HG03060 (cell line): Measurements from ENCODE around the gene TMEM52.
"Not testable (repeated sequence)": the region's sequence is repeated elsewhere in the genome, so short reads cannot be mapped to it uniquely, and the experiment has no call there.

Experiments
- ATAC-seq: cut with Tn5 transposase; IDR thresholded peaks from one replicate; pipeline ENCODE4 v1.9.1; 2021; ENCODE audit warnings: low read depth, moderate number of reproducible peaks; ENCODE audit not compliant: unreplicated experiment

Gene TMEM52

DNA sequence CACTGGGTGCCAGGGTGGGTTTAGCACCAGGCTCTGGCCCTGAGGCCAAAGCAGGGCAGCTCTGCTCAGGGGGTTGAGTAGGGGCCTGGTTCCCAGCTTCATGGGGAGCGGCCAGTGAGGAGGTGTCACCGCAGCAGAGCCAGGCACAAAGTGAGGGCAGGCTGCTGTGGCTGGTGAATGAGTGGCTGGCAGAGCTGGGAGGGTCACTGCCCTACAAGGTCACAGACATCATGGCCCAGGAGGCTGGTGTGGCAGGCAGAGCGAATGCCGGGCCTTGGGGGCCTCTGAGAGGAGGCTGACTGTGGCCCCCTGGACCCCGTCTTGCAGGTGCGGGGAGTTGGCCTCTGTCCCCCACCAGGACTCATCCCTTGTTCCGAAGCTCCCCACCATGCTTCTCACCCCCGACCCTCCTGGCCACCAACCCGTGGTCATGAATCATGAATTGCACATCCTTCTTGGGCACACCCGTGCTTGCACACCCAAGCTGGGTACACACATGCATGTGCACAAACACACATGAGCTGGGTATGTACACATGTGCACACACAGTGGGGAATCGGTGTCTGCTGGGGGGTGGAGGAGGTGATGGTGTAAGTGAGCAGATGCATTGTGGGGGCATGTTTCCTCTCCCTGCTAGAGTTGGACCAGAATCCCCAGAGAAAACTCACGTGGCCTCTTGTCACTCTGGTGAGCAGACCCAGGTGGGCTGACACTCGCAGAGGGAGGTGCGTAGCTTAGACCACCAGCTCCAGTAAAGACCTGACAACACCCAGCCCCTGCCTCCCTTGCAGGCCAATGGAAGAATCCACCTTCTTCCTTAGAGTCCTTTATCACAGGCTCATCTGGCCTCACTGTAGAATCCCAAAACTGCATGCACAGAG, 23.4 kb downstream of the TMEM52 start:
- no peak for ATAC-seq

DNA sequence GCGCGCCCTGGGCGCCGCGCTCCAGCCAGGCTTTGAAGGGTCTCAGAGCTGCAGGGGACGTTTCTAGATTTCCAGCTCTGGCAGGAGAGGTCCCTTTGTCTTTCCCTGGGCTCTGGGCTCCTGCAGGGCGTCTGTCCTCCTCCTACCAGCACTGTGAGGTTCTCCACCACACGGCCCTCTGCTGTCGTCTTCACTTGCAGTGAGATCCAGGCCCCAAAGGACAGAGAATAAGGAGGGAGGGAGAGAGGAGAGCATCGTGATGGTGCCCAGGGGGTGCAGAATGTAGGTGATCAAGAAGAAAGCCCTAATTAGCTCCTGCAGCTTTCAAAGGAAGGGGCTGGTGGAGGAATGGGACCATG, 24.0 kb downstream of the TMEM52 start:
- ATAC-seq = no peak

DNA sequence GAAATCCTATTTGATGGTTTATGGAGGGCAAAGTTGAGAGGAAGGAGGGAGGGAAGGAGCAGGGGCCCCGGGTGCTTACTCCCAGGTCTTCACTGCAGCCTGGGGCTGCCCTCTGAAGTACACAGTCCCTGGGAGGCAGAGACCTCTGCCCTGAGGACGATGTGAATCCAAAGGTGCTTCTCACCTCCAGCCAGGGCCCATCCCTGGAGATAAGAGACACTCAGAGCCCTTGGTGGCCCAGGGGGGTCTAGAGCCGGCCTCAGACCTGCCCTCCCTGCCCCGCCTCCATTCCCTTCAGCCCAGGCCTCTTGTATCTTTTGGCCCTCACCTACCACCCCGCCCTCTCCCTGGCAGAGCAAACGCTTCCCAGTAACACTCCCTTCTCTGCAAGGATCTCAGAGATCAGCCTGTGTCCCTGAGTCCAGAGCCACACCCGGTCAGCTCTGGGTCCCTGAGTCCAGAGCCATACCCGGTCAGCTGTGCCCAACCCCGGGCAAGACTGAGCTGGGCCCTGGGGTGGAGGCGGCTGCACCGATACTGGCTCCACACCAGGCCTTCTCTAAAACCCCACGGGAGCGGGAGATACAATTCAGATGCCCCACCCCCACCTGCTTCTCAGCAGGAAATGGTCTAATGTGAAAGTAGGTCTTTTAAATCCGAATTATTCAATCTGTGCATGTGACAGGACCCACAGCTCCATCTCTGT, 24.6 kb downstream of the TMEM52 start:
- no peak for ATAC-seq

DNA sequence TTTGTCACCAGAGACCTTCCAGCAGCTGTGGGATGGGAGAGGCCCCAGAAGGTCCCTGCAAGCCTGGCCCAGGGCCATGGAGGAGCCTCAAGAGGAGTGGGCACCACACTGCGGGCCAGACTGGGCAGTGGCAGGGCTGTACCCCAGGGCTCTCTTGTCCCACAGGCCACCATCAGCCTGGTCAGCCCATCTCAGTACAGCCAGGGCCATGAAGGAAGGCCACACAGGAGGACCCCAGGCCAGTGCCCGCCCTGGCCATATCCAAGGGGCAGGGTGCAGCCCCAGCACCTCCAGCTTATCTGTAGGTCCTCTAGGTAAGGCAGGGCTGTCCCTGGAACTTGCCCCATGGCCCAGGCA, 25.1 kb downstream of the TMEM52 start:
- ATAC-seq = no peak

DNA sequence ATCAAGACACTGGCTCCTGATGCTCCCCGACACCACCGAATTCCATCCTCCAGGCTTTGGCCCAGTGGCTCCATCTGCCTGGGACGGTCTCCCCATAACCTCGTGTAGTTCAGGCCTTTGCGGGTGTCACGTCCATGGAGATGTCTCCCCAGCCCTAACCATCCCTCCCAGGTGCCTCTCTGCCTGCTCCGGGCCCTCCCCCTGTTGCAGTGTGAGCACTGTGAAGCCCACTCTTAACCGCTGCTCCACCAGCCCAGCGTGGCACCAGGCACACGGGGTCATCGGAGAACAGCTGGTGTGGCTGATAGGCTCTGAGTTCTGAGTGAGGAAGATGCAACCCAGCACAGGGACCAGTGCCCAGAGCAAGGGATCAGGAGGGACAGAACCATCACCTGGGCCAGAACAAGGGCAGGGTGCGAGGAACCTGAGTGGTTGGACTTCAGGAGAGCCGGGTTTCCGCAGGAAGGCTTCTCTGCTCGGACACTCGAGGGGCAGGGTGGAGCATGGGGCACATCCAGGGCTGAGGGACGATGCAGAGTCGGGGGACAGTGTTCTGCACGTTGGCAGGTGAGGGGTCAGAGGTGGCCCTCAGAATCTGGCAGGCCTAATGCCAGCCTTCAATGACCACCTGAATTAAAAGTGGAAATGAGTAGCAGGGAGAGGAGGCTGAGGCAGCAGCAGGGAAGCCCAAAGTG, 25.6 kb downstream of the TMEM52 start:
- no peak for ATAC-seq

DNA sequence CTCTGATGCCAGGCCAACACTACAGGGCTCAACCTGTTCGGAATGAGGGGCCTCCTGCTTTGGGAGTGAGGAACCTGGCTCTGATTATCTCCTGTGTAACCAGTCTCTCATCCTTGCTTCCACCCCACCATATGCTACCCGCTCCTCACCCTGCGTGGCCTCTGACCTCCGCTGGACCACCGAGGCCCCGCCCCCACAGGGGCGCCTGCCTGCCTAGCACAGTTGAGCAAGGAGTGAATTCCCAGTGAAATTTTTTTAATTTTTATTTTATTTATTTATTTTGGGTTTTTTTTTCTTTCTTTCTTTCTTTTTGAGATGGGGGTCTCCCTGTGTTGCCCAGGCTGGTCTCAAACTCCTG, 26.3 kb downstream of the TMEM52 start:
- ATAC-seq = no peak

DNA sequence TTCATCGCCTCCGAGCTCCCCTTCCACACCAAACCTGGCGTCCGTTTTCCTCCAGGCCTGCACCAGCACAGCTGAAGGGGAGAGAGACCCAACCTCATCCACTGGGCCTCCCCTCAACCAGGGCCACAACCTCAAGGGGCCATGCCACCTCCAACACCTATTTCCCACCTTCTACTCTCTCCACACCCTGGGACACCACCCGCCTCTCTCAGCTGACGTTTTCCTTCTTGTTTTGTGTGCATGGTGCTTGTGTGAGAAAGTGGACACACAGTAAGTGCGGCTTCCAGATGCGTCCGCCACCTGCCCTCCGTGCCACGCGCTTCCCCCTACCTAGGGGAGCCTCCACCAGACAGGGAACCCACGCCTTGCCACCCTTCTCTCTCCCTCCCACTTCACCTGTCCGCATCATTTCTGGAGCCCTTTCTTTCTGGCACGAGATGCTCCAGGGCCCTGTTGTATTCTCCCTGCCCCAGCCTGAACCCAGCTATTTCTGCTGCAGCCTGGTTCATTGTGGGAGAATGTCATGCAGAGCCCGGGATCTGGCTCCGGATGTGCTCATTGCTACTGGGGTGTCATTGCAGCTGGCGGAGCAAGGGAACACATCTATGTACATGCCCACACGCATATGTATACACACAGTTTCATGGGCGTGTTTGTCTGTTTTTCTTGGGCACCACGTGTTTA, 26.9 kb downstream of the TMEM52 start:
- ATAC-seq = no peak

DNA sequence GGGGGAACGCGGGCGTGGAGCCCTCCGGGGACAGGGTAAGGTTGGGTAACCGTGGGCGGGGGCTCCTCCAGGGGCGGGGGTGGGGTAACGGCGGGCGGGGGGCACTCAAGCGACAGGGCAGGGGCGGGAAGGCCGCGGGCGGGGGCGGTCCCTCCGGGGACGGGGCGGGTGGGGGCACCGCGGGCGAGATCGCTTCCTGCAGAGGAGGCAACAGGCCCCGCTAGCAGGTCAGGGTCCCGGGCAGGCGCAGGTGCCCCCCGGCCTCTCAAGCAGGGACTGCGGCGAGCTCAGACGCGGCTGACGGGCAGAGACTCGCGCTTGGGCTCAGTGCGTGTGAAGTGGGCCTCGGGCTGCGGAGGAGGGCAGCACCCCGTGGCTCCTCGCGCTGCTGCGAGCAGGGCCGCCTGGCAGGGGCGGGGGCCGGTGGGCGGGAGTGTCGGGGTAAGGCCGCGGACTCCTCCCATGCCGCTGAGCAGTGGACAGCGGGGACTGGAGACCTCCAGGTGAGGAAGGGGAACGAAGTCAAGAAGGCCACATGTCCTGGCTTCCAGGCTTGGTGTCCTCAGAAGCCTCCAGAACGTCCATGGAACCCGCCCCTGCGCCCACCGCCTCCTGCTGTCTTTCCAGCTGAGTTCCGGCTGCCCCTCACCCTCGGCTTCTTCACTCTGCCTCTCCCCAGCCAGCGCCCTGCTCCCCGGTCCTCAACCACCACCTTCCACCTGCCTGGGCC, 27.6 kb downstream of the TMEM52 start:
- ATAC-seq = no peak

DNA sequence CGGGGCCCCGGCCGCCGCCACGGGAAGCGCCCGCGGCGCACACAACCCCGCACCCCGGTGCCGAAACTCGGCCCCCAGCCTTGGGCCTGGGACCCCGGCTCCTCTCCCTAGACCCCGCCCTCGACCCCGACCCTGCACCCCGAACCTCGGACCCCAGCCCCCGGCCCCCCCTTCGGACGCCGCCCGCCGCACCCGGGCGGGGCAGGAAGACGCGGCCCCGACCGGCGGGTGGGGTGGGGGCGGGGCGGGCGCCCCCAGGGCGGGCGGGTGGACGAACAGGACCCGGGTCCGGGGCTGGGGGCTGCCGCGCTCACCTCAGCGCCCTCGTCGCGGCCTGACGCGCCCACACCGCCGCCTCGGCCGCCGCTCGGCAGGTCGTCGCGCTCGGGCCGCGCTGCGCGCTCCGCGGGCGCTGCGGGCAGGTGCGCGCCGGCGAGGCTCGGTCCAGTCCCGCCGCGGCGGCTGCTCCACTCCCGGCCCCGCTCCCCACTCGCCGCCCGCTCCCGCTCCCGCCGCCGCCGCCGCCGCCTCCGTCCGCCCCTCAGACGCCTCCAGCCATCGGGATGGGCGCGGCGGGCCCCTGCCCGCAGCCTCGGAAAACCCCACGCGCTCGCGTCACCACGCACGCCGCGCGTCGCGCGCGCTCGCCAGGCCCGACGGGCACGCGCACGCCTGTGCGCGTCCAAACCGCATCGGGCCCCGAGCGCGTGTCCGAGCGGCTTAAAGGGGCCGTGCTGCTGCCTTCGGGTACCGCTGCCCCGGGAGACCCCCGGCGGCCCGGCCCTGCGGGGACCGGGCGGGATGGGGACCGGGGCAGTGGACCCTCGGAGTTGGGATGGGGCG, 28.4 kb downstream of the TMEM52 start, which contains the start of gene GNB1:
Gene GNB1, minus strand, starts transcription at position 582 of the 843 bp plus-strand sequence. CDS start 65,634 bp downstream, outside the sequence.
- ATAC-seq = no peak

DNA sequence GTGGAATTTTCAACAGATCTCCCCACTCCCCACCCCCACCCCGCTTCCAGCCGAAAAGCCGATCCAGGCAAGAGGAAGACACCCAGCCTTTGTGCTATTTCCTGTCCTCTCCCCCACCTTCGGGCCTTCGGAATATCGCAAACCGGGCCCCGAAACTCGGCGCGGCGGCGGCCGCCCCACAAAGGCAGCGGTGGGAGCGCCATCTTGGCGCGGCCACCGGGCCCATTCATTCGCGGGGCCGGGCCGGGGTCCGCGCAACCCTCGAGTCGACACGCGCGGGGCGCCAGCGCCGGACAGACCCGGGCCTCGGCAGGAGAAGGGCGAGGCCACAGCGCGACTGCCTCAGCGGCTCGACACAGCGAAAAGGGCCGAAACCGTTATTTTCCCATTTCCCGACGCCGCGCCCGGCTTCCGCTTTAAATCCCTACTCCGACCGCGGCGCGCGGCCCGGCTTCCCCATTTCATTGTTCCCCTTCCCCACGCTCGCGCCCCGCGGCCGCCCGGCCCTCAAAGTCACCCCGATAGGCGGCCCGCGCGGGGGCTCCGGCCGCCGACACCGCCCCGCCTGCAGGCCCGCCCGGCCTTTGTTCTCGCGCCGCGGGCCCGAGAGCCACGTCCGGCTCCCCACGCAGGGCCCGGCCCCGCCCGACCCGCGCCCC, 29.1 kb downstream of the TMEM52 start:
- no peak for ATAC-seq

DNA sequence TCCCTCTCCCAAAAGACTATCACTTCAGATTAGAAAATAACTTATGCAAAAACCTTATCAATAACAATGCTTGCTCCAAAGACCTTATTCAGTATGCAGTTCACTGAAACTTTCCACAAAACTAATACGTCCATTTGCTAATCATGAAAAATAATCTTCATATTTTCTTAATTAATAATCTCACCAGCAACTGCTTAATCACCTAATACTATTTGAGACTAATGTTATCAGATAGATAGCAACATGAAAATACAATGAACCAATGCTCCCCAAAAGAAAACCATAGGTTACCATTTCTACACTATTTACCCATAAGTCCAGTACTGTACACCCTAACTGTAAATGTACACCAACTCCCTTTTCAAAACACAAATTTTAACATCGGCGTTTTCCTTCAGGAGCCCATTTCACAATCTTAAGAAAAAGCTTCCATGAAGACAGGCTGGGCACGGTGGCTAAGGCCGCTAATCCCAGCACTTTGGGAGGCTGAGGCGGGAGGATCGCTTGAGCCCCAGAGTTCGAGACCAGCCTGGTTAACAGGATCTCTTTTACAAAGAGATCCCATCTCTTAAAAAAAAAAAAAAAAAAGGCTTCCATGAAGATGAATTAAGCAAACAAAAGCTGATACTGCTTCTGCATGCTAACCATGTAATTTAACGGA, 29.9 kb downstream of the TMEM52 start:
- ATAC-seq = no peak

DNA sequence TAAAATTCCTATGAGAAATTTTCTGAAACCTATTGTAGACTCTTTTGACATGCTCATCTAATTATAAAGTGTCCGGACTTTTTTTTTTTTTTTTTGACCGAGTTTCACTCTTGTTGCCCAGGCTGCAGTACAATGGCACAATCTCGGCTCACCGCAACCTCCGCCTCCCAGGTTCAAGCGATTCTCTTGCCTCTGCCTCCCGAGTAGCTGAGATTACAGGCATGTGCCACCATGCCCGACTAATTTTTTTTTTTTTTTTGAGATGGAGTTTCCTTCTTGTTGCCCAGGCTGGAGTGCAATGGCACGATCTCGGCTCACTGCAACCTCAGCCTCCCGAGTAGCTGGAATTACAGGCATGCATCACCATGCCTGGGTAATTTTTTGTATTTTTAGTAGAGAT, 35.2 kb downstream of the TMEM52 start:
- ATAC-seq = not testable (repeated sequence)

DNA sequence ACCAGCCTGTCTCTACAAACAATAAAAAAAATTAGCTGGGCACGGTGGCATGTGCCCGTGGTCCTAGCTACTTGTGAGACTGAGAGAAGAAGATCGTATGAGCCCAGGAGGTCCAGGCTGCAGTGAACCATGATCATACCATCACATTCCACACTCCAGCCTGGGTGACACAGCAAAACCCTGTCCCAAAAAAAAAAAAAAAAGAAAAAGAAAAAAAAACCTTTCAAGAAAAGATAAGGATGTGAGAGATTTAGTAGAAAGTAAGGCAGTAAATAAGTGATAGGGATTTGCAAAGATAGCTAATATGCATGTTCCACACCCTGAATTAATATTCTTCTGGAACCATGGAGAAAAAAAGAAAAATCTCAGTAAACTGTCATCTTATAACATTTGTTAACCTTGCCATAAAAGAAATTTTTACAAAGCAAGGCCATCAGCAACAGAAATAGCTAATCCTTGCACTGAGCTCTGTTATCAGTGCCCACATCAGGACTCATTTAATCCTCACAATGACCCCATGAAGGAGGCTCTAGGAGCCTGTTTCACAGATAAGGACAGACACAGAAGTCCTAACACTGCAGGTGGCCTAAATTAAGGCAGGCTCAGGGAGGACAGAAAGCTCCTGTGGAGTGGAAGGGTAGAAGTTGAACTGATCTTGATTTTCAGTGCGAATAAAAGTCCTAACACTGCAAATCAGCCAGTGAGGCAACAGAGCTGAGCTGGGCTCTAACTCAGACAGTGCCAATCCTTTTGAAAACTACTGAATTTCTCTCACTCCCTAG, 35.8 kb downstream of the TMEM52 start:
- no peak for ATAC-seq

DNA sequence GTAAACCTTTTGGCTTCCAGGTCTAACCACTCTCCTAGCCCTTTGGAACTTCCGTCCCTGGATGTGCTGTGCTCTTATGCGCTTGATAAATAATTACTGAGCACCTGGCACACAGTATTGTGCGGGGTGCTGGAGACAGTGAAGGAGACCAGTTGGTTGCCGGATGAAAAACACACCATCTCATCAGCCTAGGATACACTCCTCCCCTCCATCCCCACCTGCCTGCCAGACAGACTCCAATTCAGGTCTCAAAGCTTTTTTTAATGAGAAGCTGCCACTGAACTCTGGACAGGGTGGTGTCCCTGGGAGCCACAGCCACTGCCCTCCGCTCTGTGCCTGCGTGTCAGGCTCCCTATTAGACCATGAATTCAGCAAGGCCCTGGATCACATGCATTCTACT, 37.4 kb downstream of the TMEM52 start:
- ATAC-seq = no peak

DNA sequence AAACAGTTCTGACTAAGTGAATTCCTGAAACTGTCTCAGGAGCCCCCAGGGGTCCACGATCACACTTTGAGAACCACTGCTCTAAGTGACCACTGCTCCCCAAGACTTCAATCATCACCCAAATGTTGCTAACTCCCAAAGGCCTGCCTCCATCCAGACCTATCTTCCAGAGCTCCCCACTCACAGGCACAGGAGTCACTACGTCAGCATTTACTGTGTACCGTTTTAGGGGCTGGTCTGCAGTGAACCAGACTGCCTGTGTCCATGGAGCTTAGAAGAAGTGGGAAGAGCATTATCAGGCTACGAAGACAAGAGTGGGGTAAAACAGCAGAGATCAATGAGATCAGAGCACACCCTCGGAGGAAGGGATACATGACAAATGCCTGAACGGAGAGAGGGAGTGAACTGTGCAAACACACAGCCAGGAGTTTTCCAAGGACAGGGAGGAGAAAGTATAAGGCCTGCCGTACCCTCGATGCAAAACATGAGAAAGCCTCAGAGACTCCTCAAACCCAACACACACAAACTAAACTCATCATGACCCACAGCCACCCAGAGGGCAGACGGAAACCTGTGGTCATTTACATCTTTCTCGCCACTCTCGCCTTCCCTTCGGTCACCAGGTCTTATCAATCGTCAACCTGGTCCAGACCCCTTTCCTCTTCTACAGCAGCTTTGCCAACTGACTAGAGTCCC, 38.3 kb downstream of the TMEM52 start:
- ATAC-seq = no peak

DNA sequence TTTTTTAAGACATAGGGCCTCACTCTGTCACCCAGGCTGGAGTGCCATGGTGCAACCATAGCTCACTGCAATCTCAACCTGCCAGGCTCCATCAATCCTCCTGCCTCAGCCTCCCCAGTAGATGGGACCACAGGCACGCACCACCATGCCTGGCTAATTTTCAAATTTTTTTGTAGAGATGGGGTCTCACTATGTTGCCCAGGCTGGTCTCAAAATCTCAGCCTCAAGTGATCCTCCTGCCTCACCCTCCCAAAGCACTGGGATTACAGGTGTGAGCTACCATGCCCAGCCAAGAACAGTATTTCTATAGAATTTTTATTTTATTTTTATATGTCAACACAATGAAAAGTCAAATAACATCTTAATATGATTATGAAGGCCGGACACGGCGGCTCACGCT, 39.1 kb downstream of the TMEM52 start:
- ATAC-seq = no peak

DNA sequence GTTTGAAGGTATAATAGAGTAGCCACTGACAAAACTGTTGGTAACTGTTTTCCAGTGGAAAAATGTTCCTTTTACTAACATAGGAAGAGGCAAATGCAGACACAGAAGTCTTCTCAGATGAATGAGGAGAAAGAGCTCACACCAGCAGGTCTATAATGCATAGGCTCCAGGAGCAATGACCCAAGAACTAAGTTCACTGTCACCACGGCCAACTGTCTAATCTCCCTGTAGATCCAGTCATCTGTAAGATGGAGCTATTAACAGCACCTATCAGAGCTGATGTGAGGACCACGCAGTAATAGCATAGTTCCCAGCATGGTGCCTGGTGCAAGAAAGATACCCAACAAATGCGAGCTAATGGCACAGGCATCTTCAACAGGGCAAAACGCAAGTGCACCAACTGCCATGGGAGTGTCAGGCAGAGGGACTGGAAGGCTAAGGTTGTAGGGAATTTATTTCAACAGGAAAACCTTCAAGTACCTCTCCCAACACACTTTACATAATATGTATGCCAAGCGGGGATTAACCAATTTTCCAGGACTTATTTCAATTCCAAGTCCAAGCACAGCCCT, 41.1 kb downstream of the TMEM52 start:
- no peak for ATAC-seq
